GM12872 (cell line): ENCODE results near the gene TBCK.

Experiments
- CTCF ChIP-seq: IDR thresholded peaks from 3 replicates; pipeline ENCODE4 v1.5.1; 2011; ENCODE audit warnings: low read depth, mild to moderate bottlenecking, low read length, moderate library complexity; ENCODE audit not compliant: insufficient read depth

TBCK gene

GRCh38 chr4:106017975-106018374 is 298.0 kb downstream of the TBCK start:
- no peak for TF ChIP-seq CTCF

GRCh38 chr4:106011387-106011786 is 304.6 kb downstream of the TBCK start:
- TF ChIP-seq CTCF, result no peak

GRCh38 chr4:106010761-106011160 is 305.2 kb downstream of the TBCK start:
- TF ChIP-seq CTCF, result no peak

GRCh38 chr4:106002994-106003393 is 313.0 kb downstream of the TBCK start:
- TF ChIP-seq CTCF, result no peak

DNA sequence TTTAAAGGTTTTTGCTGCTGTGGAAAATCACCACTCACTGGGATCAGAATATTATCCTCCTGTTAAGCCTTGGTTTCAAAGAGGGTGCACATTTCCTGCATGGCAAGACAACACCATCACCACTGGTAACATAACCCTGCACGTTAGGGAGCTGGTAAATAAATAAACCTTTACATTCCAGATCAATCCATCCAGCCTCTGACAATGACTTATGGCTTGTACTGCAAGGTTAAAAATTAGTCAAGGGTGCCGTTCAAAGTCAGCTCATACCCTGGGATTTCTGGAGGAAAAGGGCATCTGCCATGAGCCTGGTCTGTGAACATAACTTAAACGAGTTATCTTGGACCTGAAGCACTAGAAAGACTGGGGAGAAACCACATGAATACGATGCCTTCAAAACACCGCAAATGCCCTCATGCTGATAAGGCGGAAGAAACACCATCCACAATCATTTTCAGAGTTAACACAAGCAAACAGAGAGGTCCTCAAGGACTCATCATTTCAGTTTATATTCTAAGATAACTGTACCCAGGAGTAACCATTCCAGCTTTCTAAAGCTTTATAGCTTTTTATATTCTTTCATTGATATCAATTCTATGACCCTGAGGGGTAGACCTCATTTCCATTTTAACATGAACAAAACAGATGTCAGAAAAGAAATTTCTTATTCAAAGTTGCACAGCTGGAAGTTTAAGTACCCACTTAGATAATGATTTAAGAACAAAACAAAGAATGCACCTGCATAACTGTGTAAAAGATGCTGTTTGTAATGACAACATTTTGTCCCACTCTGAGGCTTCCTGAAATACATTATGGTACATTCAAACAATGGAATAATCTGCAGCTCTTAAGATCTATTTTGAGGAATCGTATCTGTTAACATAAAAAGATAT is 317.6 kb downstream of the TBCK start:
- TF ChIP-seq CTCF, result no peak

DNA sequence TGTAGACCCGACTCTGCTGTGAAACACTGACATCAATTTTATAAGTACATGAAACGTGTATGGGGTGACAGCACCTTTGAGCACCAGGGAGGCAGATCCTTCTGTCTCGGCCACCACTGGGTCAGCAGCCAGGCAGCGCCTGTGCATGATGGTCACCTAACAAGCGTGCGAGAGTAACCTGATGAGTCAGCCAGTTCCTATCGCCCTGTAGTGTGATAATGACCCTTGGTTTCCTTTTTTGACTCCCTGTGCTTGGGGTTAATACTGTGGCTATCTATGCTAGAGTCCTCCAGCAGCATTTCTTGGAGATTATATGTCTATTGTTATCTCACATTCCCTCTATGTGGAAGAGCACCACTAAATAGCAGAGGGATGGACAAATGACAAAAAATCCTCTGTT is 319.2 kb downstream of the TBCK start:
- no peak for TF ChIP-seq CTCF

DNA sequence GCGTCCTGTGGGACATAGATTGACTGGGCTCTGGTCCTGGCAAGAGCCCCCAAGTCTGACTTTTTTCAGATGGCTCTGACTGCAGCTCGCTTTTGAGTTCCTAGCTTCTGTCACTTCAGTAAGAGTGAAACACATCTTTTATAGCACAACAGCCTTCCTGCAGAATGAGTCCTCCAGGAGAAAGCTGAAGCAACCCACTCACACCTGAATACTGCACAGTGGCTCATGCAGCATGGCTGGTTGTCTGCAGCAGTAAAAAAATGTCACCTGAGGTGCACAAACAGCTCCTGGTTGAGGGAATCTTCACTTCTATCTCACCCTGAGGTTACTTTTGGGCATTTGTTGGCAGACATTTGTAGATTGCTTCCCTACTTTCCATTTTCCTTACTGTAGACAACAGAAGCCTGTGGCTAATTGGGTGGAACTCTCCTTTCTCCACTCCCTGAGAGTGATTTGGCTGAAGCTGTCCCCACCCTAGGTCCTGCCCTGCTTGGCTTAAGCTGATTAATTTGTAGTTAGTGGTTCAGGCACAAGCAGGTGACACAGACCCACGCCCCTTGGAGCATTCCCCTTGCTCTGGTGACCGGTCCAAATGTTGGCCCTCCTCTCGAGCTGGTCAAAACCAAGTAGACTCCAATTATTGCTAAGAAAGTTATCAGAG is 321.0 kb downstream of the TBCK start:
- TF ChIP-seq CTCF, result no peak
